ENCODE data around the gene ALPI. TPM values are rescaled to one million over a fixed set of nuclear protein-coding genes. Genes with fewer than 3 reads are reported as not detected.
"Not testable (repeated sequence)": the region's sequence is repeated elsewhere in the genome, so short reads cannot be mapped to it uniquely, and the experiment has no call there.

ALPI gene
- total RNA-seq, 4 donors from 2014 or later, result 0.17 TPM; not detected in 3

DNA sequence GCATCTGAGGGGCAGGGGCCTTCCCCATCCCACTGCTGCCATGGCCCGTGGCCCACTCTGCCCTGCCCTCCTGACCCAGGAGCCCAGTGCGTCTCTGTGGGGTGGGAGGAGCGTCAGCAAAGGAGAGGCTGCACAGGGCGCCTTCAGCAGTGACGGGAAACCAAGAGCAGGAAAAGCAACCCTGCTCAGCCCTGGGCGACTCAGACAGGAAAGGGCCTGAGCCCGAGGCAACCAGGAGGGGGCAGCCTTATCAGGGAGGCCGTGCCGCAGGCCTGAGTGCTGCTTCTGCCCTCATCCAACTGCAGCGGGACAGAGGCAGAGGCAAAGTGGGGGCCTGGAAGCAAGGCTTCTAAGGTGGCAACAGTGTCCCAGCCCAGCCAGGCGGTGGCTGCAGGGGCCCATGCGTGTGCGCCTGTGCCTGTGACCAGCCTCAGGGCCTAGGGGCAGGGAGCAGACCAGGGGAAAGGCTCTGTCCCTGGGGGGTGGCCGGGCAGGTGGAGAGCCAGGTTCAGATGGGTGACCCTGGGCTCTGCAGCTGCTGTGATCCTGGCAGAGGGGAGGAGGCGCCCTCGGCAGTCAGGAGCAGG is 23.3 kb upstream of the ALPI start:
- DNase-seq (ENCODE audit: extremely low spot score), result no peak
- Histone ChIP-seq H3K27me3 (peaks cover 0 to 15% (median 0%) of the 10 kb centered on the region in 4 donors), H3K9me3 (no peaks in the 10 kb centered on the region), H3K36me3 (no peaks in the 10 kb centered on the region), H3K4me1 (no peaks in the 10 kb centered on the region), H3K27ac (replicated peaks in 1 of 4) (no peak overlapping the region), H3K4me3 (no peak overlapping the region)
- WGBS, result 67% methylated on average over 14 of the region's 16 CpGs
- TF ChIP-seq POLR2A (IDR thresholded peaks at IDR 0.05; ENCODE audit: low read depth) (no peak), EP300 (IDR thresholded peaks at IDR 0.05) (no peak)
- intact Hi-C loops (cut with DNase I), result no loop called here

DNA sequence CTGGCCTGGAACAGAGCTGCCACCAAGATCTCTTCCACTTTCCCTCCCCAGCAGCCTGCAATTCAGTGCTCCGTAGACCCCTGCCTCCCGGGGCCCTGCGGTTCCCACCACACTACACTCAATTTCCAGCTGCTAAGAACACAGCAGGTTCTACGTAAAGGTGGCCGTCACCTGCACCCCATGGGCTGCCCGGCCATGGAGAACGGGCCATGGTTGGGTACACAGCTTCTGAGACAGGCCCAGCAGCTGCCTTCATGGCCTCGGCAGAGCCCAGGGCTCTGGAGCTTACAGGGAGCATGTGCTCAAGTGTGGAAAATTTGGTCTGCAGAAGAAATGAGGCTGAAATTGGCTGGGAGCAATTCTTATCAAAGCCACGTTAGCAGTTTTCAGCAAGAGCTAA is 22.3 kb upstream of the ALPI start:
- H3K9me3 ChIP-seq; H3K4me1 ChIP-seq; DNase-seq (ENCODE audit: extremely low spot score); H3K27me3 ChIP-seq; intact Hi-C loops (cut with DNase I); H3K36me3 ChIP-seq; H3K27ac ChIP-seq (replicated peaks in 1 of 4); H3K4me3 ChIP-seq: not testable (repeated sequence)
- 82% methylated on average over 4 of the region's 9 CpGs for WGBS

DNA sequence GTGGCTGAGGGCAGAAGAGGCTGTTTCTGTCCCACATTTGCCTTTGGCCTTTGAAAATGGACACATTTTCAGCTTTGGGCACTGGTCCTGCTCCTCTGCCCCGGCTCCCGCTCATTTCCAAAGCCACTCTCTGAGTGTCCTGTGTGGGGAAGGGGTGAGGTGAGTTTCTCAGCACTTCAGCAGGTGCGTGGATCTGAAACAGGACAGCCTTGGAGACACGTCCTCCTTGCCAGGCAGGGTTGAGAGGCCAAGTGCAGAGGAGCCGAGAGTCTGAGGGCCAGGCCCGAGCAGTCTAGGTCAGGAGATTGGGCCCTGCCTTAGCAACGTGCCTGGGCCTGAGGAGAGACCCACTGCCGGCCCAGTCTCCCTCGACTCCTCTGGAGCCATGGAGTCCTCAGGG is 21.9 kb upstream of the ALPI start:
- H3K27me3 ChIP-seq, result peaks cover 0 to 13% (median 0%) of the 10 kb centered on the region in 4 donors
- H3K36me3 ChIP-seq, result no peaks in the 10 kb centered on the region
- H3K4me3 ChIP-seq, result no peak overlapping the region
- intact Hi-C loops (cut with DNase I), result no loop called here
- H3K4me1 ChIP-seq, result no peaks in the 10 kb centered on the region
- 93% methylated on average over 9 of the region's 9 CpGs for WGBS
- no peak for DNase-seq (ENCODE audit: extremely low spot score)
- no peaks in the 10 kb centered on the region for H3K9me3 ChIP-seq
- no peak for TF ChIP-seq EP300 (IDR thresholded peaks at IDR 0.05)
- TF ChIP-seq, protein P1, sequence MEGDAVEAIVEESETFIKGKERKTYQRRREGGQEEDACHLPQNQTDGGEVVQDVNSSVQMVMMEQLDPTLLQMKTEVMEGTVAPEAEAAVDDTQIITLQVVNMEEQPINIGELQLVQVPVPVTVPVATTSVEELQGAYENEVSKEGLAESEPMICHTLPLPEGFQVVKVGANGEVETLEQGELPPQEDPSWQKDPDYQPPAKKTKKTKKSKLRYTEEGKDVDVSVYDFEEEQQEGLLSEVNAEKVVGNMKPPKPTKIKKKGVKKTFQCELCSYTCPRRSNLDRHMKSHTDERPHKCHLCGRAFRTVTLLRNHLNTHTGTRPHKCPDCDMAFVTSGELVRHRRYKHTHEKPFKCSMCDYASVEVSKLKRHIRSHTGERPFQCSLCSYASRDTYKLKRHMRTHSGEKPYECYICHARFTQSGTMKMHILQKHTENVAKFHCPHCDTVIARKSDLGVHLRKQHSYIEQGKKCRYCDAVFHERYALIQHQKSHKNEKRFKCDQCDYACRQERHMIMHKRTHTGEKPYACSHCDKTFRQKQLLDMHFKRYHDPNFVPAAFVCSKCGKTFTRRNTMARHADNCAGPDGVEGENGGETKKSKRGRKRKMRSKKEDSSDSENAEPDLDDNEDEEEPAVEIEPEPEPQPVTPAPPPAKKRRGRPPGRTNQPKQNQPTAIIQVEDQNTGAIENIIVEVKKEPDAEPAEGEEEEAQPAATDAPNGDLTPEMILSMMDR (IDR thresholded peaks at IDR 0.05), result no peak
- no peak for TF ChIP-seq POLR2AphosphoS5 (IDR thresholded peaks at IDR 0.05)
- no peak for TF ChIP-seq POLR2A (IDR thresholded peaks at IDR 0.05; ENCODE audit: low read depth)
- no peak overlapping the region for H3K27ac ChIP-seq (replicated peaks in 1 of 4)

DNA sequence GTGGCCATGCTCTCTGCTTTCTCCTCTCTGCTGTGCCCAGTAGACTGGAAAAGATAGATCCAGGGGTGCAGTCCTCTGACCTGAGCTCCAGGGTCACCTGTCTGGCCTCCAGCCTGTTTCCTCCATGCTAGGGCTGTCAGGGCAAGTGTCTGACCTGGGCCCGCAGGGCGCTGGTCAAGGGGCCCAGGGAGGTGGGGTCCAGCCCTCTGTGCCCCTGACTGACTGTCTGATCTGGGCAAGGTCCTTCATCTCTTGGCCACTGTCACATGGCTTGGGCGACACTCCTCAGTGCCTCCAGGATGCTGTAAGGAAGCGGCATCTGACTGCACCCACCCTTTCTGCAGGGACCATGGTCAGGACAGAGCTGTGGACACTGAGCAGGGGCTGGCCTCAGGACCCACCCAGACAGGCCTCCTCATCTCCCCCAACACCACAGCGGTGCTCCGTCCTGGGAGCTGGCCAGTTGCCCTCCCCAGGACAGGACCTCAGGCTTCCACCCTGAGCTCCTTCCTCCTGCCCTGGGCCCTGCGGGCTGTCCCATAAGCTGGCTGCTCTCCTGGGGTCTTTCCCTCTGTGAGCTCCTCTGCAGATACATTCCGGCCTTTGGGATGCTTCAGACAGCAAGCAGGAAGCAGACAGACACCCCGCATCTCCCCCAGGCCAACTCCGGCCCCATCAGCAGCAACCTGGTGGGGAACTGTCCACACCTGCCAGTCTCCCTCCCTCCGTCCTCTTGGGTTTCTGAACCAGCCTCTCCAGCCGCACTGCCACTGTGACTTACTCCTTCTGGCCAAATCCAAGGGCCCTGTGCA is 21.2 kb upstream of the ALPI start:
- TF ChIP-seq EP300 (IDR thresholded peaks at IDR 0.05) (no peak), POLR2A (IDR thresholded peaks at IDR 0.05; ENCODE audit: low read depth) (no peak), POLR2AphosphoS5 (IDR thresholded peaks at IDR 0.05) (no peak)
- TF ChIP-seq, protein P1 (IDR thresholded peaks at IDR 0.05), result no peak
- intact Hi-C loops (cut with DNase I), result loop anchor here (5.0 kb wide), 2 partner anchors 512 to 527 kb away; no protein-coding TSS in a partner anchor
- peaks cover 0 to 16% (median 0%) of the 10 kb centered on the region in 4 donors for H3K27me3 ChIP-seq
- H3K4me3 ChIP-seq, result no peak overlapping the region
- no peaks in the 10 kb centered on the region for H3K36me3 ChIP-seq
- 93% methylated on average over 10 of the region's 12 CpGs for WGBS
- H3K4me1 ChIP-seq, result no peaks in the 10 kb centered on the region
- H3K27ac ChIP-seq (replicated peaks in 1 of 4), result no peak overlapping the region
- no peaks in the 10 kb centered on the region for H3K9me3 ChIP-seq
- no peak for DNase-seq (ENCODE audit: extremely low spot score)

DNA sequence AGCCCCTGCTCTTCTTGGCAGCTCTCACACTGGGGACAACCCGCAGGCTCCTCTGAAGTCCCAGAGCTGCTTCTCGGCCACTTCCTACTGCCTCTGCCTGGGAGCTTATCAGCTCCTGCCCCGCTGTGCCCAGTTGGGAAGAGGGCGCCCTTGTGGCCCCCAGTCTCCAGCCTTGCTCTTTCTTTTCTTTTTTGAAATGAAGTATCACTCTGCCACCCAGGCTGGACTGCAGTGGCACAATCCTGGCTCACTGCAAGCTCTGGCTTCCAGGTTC is 20.6 kb upstream of the ALPI start:
- Histone ChIP-seq H3K27ac (replicated peaks in 1 of 4) (no peak overlapping the region), H3K36me3 (no peaks in the 10 kb centered on the region), H3K4me1 (no peaks in the 10 kb centered on the region), H3K27me3 (peaks cover 0 to 16% (median 0%) of the 10 kb centered on the region in 4 donors), H3K4me3 (no peak overlapping the region), H3K9me3 (no peaks in the 10 kb centered on the region)
- no peak for TF ChIP-seq POLR2AphosphoS5 (IDR thresholded peaks at IDR 0.05)
- TF ChIP-seq EP300 (IDR thresholded peaks at IDR 0.05), result no peak
- no peak for TF ChIP-seq POLR2A (IDR thresholded peaks at IDR 0.05; ENCODE audit: low read depth)
- 86% methylated on average over 4 of the region's 4 CpGs for WGBS
- intact Hi-C loops (cut with DNase I), result loop anchor here (5.0 kb wide), 2 partner anchors 513 to 528 kb away; no protein-coding TSS in a partner anchor
- no peak for DNase-seq (ENCODE audit: extremely low spot score)

DNA sequence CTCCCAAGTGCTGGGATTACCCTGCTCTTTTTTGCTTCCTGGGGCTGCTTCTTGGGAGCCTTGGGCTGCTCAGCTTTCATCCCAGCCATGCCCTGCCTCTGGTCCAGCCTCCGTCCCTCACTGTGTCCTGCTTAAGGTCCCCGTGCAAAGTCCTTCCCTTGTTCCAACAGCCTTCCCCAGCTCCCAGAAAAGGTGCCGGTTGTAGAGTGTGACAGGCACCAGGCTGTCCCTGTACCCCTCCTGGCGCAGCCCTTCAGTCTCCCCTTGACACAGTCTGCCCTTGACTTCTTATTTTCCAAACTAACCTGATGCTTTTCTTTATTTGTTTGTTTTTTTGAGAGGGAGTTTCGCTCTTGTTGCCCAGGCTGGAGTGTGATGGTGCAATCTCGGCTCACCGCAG is 20.1 kb upstream of the ALPI start:
- TF ChIP-seq, protein P1 (IDR thresholded peaks at IDR 0.05), result no peak
- no peak for TF ChIP-seq POLR2AphosphoS5 (IDR thresholded peaks at IDR 0.05)
- H3K4me3 ChIP-seq, result no peak overlapping the region
- intact Hi-C loops (cut with DNase I), result loop anchor here (5.0 kb wide), 2 partner anchors 514 to 529 kb away; no protein-coding TSS in a partner anchor
- no peak overlapping the region for H3K27ac ChIP-seq (replicated peaks in 1 of 4)
- 90% methylated on average over 7 of the region's 7 CpGs for WGBS
- no peaks in the 10 kb centered on the region for H3K9me3 ChIP-seq
- no peak for DNase-seq (ENCODE audit: extremely low spot score)
- no peaks in the 10 kb centered on the region for H3K36me3 ChIP-seq
- H3K4me1 ChIP-seq, result no peaks in the 10 kb centered on the region
- peaks cover 0 to 16% (median 0%) of the 10 kb centered on the region in 4 donors for H3K27me3 ChIP-seq

Measured in esophagus muscularis mucosa (tissue), 4 donors.